ENCODE data around the gene CPT1A.
A peak's percentile ranks its signal among the peaks of the same experiment; 100 is the strongest.

Gene CPT1A

GRCh38 chr11:68804786-68805185 lies 36.9 kb downstream of the CPT1A start:
- DNase-seq (ENCODE audit: low read depth in 2 of 3, low spot score in 2 of 3): no peak

GRCh38 chr11:68803766-68804165 lies 38.0 kb downstream of the CPT1A start:
- DNase-seq (ENCODE audit: low read depth in 2 of 3, low spot score in 2 of 3): no peak

DNA sequence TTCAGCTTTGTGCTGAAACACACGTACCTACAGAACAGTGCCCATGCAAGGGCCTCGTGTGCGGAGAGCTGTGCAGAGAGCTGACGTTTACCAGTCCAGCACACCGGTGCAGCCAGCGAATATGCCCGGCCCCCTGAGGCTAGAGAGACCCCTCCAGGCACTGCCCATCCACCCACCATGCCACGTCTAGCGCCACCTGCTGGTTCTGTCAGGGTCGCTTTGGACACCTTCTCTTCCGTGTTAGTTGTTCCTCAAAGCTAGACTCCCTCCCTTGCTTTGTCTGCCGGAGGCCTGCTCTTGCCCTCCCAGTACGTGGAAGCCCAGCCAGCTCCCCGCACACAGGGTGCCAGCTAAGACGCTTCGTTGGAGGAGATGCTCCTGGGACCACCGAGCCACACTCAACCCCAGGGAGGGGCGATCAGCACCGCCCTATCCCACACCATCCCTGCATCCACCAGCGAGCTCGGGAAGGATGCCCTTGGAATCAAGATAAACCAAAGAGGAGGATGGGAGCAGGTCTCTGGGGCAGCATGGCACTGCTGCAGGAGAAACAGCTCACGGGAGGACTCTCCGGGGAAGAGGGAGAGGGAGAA lies 43.4 kb downstream of the CPT1A start:
- peak in 1 of 3 experiments; percentile 45 for DNase-seq (ENCODE audit: low read depth in 2 of 3, low spot score in 2 of 3)

DNA sequence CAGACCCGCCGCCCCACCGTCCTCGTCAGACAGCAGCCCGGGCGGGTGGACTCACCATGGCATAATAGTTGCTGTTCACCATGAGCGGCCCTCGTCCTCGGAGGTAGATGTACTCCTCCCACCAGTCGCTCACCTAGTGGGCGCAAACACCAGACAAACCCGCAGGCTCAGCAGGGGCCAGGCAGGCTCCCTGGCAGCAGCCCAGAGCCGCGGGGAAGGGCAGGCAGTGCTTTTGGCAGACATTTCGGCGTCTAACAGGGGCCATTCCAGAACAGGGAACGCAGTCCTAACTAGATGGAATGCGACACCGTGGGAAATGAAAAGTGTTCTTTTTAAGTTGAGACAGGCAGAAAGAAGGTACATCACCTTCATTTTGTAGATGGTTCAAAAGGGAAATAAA lies 44.9 kb downstream of the CPT1A start:
- DNase-seq (ENCODE audit: low read depth in 2 of 3, low spot score in 2 of 3): no peak

- DNase-seq (ENCODE audit: low read depth in 2 of 3, low spot score in 2 of 3): no peak
These were observed 49.2 kb downstream of the CPT1A start for GRCh38 chr11:68792400-68792966.

- DNase-seq (ENCODE audit: low read depth in 2 of 3, low spot score in 2 of 3): no peak
These were observed 57.1 kb downstream of the CPT1A start for GRCh38 chr11:68784653-68785052.

- DNase-seq (ENCODE audit: low read depth in 2 of 3, low spot score in 2 of 3): no peak
These were observed 58.4 kb downstream of the CPT1A start for GRCh38 chr11:68783216-68783821.

- DNase-seq (ENCODE audit: low read depth in 2 of 3, low spot score in 2 of 3): no peak
These were observed 59.0 kb downstream of the CPT1A start for GRCh38 chr11:68782711-68783110.

DNA sequence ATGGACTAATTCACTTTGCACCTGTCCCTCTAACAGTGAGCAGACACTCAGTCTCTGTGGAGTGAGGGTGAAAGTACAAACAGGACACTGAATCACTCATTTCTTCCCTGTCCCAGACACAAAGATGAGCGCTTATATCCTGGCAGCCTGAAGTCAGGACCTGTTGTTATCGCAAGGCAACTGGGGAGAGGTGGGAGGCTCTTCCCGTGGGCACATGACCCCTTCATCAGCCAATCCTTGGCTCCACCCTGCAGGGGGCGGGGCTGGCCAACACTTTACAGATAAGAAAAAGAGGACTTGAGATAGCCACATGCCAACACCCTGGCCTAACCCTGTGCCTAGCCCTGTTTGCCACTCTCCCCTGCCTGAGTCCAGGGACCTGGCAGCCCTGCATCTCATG lies 60.9 kb downstream of the CPT1A start:
- DNase-seq (ENCODE audit: low read depth in 2 of 3, low spot score in 2 of 3): no peak

DNA sequence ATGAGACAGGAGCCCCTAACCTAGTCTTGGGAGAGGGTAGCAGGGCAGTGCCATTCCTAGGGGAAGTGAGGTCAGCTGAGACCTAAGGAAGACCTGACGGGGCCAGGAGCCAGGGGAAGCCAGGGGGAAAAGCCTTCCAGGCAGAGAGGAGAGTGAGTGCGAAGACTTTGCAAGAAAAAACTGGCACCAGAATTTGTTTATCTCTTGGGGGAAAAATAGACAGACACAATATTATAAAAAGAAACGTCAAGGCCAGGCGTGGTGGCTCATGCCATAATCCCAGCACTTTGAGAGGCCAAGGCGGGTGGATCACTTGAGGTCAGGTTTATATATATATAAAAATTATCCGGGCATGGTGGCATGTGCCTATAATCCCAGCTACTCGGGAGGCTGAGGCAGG lies 63.5 kb downstream of the CPT1A start:
- no peak for DNase-seq (ENCODE audit: low read depth in 2 of 3, low spot score in 2 of 3)

DNA sequence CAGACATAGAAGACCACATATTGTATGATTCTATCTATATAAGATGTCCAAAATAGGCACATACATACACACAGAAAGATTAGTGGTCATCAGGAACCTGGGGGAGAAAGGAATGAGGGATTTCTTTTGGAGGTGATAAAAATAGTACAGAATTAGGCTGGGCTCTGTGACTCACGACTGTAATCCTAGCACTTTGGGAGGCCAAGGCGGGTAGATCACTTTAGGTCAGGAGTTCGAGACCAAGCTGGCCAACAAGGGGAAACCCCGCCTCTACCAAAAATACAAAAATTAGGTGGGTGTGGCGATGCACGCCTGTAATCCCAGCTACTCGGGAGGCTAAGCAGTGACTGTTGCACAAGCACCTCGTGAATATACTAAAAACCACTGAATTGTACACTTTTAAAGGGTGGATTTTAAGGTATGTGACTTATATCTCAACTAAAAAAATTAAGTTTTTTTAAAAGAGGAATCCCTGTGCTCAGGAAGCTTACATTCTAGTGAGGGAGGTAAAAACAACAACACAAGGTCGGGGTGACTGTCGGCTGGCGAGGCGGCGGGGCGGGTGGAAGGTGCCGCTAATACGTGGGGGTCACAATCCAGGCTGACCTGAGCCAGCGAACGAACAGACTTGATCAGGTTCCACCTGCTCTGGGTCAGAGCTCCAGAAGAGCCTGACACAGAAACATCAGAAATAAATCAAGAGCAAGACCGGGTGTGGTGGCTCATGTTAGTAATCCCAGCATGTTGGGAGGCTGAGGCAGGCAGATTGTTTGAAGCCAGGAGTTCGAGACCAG lies 65.1 kb downstream of the CPT1A start:
- DNase-seq (ENCODE audit: low read depth in 2 of 3, low spot score in 2 of 3): no peak

GRCh38 chr11:68775951-68776388 lies 65.7 kb downstream of the CPT1A start:
- no peak for DNase-seq (ENCODE audit: low read depth in 2 of 3, low spot score in 2 of 3)

- DNase-seq (ENCODE audit: low read depth in 2 of 3, low spot score in 2 of 3): no peak
These were observed 67.5 kb downstream of the CPT1A start for GRCh38 chr11:68774194-68774585.

GRCh38 chr11:68773521-68774193 lies 68.1 kb downstream of the CPT1A start:
- DNase-seq (ENCODE audit: low read depth in 2 of 3, low spot score in 2 of 3): no peak

GRCh38 chr11:68772936-68773335 lies 68.8 kb downstream of the CPT1A start:
- no peak for DNase-seq (ENCODE audit: low read depth in 2 of 3, low spot score in 2 of 3)

DNA sequence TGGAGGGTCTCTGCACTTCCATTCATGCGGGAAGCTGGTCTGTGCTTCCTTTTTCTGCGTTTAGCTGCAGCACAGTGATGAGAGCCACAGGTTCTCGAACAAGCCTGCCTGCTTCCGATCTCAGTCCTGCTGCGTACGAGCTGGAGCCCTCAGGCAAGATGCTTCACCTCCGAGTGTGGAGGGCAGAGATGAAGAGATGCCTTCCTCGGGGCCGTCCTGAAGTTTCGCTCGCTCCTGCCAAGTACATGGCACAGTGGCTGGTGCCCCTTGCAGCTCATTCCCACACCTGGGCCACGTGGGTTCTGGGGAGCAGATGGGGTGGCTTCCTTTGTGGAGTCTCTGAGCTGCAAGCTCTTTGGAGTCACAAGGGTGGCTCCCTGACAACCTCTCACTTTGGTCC lies 70.9 kb downstream of the CPT1A start:
- no peak for DNase-seq (ENCODE audit: low read depth in 2 of 3, low spot score in 2 of 3)

DNA sequence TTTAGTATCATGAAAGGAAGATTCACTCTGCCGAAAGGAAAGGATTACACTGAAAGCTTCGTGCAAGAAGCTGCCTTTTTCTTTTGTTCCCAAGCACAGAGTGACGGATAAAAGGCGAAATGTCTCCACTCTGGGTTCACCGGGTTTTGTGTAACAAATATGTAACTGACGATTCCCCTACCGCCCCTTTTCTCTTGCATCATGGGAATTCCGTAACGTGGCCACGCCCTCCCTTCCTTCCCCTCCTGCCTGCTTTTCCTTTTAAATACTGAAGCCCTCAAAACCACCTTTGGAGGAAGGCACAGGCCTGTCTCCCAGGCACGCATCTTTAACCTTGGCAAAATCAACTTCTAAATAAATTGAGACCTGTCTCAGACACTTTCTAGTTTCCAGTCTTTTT lies 74.0 kb downstream of the CPT1A start:
- DNase-seq (ENCODE audit: low read depth in 2 of 3, low spot score in 2 of 3): no peak

GRCh38 chr11:68766786-68767185 lies 74.9 kb downstream of the CPT1A start:
- no peak for DNase-seq (ENCODE audit: low read depth in 2 of 3, low spot score in 2 of 3)

GRCh38 chr11:68764746-68765145 lies 77.0 kb downstream of the CPT1A start:
- no peak for DNase-seq (ENCODE audit: low read depth in 2 of 3, low spot score in 2 of 3)

DNA sequence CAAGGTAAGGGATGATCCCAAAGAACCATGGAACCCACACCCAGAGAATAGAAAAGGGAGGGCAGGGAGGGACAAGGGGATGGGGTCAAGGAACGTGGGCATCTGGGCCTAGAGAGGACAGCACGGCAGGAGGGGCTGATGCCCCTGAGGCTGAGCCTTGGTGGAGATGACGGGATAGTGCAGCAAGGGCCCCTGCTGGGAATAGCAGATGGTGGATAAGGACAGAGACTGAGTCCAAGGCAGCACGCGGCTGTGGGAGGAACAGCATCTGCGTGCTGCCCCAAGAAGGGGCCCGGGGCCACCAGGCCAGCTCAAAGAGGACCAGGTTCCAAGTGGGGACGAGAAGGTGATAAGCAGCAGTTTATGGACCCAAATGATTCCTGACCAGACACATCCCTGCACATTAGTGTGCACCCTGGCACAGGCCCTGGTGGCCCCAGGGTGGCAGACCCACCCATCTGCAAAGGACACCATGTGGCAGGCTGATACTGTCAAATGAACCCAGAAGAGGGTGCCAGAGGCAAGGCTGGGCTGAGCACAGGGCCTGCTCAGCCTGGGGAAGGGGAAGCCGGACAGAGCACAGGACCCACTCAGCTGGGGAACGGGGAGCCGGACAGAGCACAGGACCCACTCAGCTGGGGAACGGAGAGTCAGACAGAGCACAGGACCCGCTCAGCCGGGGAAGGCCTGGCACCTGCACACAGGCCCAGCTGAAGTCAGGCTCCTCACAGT lies 77.6 kb downstream of the CPT1A start:
- no peak for DNase-seq (ENCODE audit: low read depth in 2 of 3, low spot score in 2 of 3)

DNA sequence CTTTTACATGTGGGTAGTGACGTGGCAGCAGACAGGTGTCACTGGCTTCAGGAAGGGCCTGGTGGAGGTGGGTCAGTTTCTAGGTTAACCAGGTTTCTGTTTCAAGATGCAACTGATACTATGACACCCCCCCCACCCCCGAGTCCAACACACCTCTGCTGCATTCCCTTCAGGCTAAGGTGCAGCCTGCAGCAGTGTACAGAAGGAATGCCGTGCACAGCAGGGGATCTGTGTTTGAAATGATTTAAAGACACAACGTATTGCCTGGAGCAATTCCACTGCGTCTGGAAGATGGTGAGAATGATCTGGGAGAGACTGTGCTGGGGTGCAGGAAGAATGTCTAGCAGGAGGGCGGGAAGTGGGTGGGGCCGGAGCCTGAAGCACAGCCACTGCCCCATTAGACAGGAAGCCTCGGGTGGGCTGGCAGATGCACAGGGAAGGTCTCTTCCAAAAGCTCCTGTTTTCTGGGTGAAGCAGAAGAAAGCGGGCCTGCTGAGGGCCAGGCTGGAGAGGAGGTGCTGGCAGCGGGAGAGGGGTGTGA lies 78.5 kb downstream of the CPT1A start:
- DNase-seq (ENCODE audit: low read depth in 2 of 3, low spot score in 2 of 3): no peak
